Glomerular visceral epithelial cell (primary cell): ENCODE results near the gene FCHSD1.

Experiments
- DNase-seq: peaks from one replicate; pipeline ENCODE4 v3.0.0-alpha.2; 2016; ENCODE audit errors: extremely low spot score

Gene FCHSD1

GRCh38 chr5:141641634-141642267, 9.5 kb downstream of the FCHSD1 start:
- DNase-seq, result peak; percentile 85

GRCh38 chr5:141640698-141641097, 10.5 kb downstream of the FCHSD1 start:
- no peak for DNase-seq

- no peak for DNase-seq
Observed at GRCh38 chr5:141640051-141640415, 11.2 kb downstream of the FCHSD1 start.

- no peak for DNase-seq
Observed at GRCh38 chr5:141639357-141640050, 11.7 kb downstream of the FCHSD1 start.

GRCh38 chr5:141638771-141639170, 12.4 kb downstream of the FCHSD1 start:
- DNase-seq, result no peak

GRCh38 chr5:141637767-141638419, 13.3 kb downstream of the FCHSD1 start:
- DNase-seq, result peak; percentile 60

GRCh38 chr5:141637123-141637766, 14.0 kb downstream of the FCHSD1 start:
- no peak for DNase-seq

GRCh38 chr5:141636413-141637122, 14.7 kb downstream of the FCHSD1 start, which contains the start of the genes HDAC3 and RELL2:
TSS of gene HDAC3 (minus strand) at chr5:141636849. CDS start at chr5:141636790, 59 bp downstream.
TSS of gene RELL2 (plus strand) at chr5:141636997. CDS start at chr5:141638226, 1,229 bp downstream.
- peak; percentile 94 for DNase-seq

- DNase-seq, result no peak
Observed at GRCh38 chr5:141636106-141636412, 15.2 kb downstream of the FCHSD1 start.

GRCh38 chr5:141635646-141636045, 15.6 kb downstream of the FCHSD1 start:
- no peak for DNase-seq

GRCh38 chr5:141634720-141635119, 16.5 kb downstream of the FCHSD1 start:
- no peak for DNase-seq

- no peak for DNase-seq
Observed at GRCh38 chr5:141633871-141634561, 17.2 kb downstream of the FCHSD1 start.

- DNase-seq, result no peak
Observed at GRCh38 chr5:141632650-141633049, 18.6 kb downstream of the FCHSD1 start.

GRCh38 chr5:141630570-141631140, 20.6 kb downstream of the FCHSD1 start:
- no peak for DNase-seq

GRCh38 chr5:141628175-141628788, 22.9 kb downstream of the FCHSD1 start:
- no peak for DNase-seq

GRCh38 chr5:141623611-141624010, 27.6 kb downstream of the FCHSD1 start:
- DNase-seq, result no peak

GRCh38 chr5:141623186-141623585, 28.0 kb downstream of the FCHSD1 start:
- no peak for DNase-seq

- peak; percentile 99 for DNase-seq
Observed at GRCh38 chr5:141618804-141619554, 32.2 kb downstream of the FCHSD1 start, which contains the start of gene DIAPH1. TSS of gene DIAPH1 (minus strand) at chr5:141619000. CDS start at chr5:141618914, 86 bp downstream.

- DNase-seq, result peak; percentile 69
Observed at GRCh38 chr5:141618030-141618803, 33.0 kb downstream of the FCHSD1 start.
